Glutamatergic neuron (in vitro differentiated cells): Measurements from ENCODE around the gene SIPA1. TPM values are rescaled to one million over a fixed set of nuclear protein-coding genes. Genes with fewer than 3 reads are reported as not detected.

Source experiments
- DNase-seq: peaks from one replicate; pipeline ENCODE4 v3.0.0; 2022
- H3K27ac Mint-ChIP-seq: one replicate; pipeline ENCODE4 v1.8.0; 2020; ENCODE audit warnings: mild to moderate bottlenecking, mixed read lengths, inconsistent platforms; ENCODE audit not compliant: unreplicated experiment
- H3K27me3 Mint-ChIP-seq: one replicate; pipeline ENCODE4 v1.8.0; 2020; ENCODE audit warnings: mild to moderate bottlenecking, moderate library complexity, mixed read lengths, inconsistent platforms; ENCODE audit not compliant: unreplicated experiment
- H3K36me3 Mint-ChIP-seq: one replicate; pipeline ENCODE4 v1.8.0; 2020; ENCODE audit warnings: mild to moderate bottlenecking, mixed read lengths, inconsistent platforms; ENCODE audit not compliant: unreplicated experiment
- H3K4me1 Mint-ChIP-seq: one replicate; pipeline ENCODE4 v1.8.0; 2020; ENCODE audit warnings: mild to moderate bottlenecking, low read depth, mixed read lengths, inconsistent platforms; ENCODE audit not compliant: unreplicated experiment
- H3K4me3 Mint-ChIP-seq: one replicate; pipeline ENCODE4 v1.8.0; 2020; ENCODE audit warnings: mild to moderate bottlenecking, mixed read lengths, inconsistent platforms; ENCODE audit not compliant: unreplicated experiment
- H3K9me3 Mint-ChIP-seq: one replicate; pipeline ENCODE4 v1.8.0; 2020; ENCODE audit warnings: mild to moderate bottlenecking, moderate library complexity, mixed read lengths, inconsistent platforms; ENCODE audit not compliant: unreplicated experiment
- total RNA-seq: library from RNA; stranded (reverse); fragmentation: NEBNext Ultra II Directional; extraction: Animal tissue kit (Norgen Biotek cat#: 25700); gene quantifications from one replicate; pipeline ENCODE4 v1.2.1, GENCODE V29; 2021; ENCODE audit not compliant: unreplicated experiment
- TF ChIP-seq, protein P1 (sequence below): fragments of 200-600 bp; sonication (generic); IDR thresholded peaks from one replicate; pipeline ENCODE4 v1.5.0; 2021; ENCODE audit not compliant: partially characterized antibody, unreplicated experiment

The SIPA1 gene
- total RNA-seq, 1 donor from 2014 or later, result 21.4 TPM

DNA sequence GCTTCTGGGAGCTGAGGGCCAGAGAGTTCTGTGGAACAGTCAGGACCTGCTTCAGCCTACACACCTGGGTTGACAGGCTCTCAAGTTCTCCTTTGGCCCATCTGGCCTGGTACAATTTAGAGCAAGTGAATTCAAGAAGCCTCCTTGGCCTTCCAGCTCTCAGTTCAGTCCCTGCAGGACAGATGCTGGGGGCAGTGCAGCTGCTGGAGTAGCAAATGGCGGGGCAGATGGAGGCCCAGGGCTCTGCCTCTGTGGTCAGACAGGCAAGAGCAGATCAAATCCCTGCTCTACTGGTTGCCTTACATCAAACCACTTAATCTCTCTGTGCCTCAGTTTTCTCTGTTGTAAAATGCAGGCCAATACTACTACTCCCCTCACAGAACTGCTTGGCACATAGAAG is 33.6 kb upstream of the SIPA1 start:
- peak; percentile 60 for DNase-seq
- Mint-ChIP-seq H3K4me1 (peaks cover 25% of the 10 kb centered on the region), H3K4me3 (peak overlapping the region; percentile 62), H3K9me3 (no peaks in the 10 kb centered on the region), H3K27me3 (peaks cover 10% of the 10 kb centered on the region), H3K36me3 (no peaks in the 10 kb centered on the region), H3K27ac (peak overlapping the region; percentile 88)
- TF ChIP-seq, protein P1, sequence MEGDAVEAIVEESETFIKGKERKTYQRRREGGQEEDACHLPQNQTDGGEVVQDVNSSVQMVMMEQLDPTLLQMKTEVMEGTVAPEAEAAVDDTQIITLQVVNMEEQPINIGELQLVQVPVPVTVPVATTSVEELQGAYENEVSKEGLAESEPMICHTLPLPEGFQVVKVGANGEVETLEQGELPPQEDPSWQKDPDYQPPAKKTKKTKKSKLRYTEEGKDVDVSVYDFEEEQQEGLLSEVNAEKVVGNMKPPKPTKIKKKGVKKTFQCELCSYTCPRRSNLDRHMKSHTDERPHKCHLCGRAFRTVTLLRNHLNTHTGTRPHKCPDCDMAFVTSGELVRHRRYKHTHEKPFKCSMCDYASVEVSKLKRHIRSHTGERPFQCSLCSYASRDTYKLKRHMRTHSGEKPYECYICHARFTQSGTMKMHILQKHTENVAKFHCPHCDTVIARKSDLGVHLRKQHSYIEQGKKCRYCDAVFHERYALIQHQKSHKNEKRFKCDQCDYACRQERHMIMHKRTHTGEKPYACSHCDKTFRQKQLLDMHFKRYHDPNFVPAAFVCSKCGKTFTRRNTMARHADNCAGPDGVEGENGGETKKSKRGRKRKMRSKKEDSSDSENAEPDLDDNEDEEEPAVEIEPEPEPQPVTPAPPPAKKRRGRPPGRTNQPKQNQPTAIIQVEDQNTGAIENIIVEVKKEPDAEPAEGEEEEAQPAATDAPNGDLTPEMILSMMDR, result no peak

DNA sequence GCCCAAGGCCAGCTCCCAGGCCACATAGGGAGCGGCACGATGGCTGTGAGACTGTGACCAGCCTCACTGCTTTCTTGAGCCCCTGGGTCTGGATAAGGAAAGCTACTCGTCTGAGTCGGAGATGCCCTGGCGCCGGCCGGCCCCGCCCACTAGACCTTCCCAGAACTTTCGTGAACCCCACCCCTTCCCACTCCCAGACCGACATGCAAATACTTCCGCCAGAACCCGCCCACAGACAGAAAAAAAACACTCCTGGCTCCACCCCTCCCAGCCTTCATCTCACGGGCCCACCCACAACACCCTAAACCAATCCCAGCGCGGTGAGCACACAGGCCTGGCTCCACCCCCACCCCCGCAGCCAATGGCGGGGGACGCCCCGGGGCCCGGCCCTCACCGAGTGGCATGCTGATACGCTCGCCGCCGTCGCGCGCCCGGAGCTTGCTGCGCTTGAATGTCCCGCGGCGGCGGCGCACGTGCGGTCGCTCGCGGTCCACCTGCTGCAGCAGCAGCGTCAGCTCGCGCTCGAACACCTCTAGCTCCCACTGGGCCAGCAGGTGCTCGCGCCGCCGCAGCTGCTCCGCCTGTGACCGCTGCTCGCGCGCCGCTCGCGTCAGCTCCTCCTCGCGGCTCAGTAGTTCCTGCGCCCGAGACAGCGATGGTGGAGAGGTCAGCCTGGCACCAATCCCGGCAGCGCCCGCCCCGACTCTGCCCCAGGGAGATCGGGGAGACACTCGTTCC is 30.9 kb upstream of the SIPA1 start:
- TF ChIP-seq, protein P1, result no peak
- H3K27ac Mint-ChIP-seq, result no peak overlapping the region

DNA sequence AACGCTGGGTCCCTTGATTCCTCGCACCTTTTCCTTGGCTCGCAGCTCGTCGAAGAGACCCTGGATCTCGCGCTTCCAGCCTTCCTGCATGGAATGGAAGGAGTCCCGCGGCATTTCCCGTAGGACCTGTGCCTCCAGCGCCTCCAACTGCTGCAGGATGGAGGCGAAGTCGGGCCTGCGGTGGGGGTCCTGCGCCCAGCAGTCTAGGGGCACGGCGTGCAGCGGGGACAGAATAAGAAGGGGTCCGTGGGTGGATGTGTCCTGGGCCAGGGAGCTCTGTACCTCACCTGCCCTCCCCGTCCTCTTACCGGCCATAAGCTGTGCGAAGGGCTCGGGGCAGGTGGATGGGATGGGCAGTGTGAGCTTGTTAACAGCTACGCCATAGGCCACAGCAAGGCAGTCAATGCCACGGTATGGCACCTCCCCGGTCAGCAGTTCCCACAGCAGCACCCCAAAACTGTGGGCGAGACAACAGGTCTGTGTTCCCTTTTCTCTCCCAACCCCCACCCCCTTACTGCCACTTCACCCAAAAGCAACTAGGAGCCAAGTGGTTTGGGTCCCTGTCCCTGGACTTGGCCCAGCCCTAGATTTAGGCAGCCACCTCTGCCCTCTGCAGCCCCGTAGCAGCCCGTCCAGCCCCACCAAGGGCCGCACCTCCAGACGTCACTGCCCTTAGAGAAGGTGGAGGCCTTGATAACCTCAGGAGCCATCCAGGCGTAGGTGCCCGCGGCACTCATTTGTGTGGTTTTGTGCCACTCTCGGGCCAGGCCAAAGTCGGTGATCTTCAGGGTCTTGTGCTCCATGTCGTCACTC is 30.1 kb upstream of the SIPA1 start:
- Mint-ChIP-seq H3K36me3 (no peaks in the 10 kb centered on the region), H3K27ac (no peak overlapping the region)

More for the DNA sequence above, 30.9 kb upstream of the SIPA1 start:
- Mint-ChIP-seq H3K9me3 (peaks cover 4% of the 10 kb centered on the region), H3K4me3 (peak overlapping the region; percentile 75), H3K27me3 (peaks cover 8% of the 10 kb centered on the region), H3K4me1 (peaks cover 34% of the 10 kb centered on the region), H3K36me3 (no peaks in the 10 kb centered on the region)
- DNase-seq, result peak; percentile 94

DNA sequence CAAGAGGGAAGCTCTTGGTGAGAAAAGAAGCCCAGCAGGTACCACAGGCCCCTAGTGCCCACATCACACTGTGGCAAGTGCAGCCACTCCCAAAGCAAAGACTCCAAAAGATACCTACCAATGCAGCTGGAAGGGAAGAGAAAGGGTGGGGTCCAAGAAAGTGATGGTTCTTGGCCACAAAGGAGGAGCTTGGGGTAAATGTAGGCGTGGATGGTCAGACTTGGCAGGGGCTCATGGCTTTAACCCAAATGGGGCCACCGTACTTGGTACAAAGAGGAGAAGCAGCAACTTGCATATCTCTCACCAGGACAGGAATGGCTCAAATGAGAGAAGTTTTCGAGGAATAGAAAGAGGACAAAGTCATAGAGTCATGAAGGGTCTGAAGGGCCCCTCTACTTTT is 28.7 kb upstream of the SIPA1 start:
- Mint-ChIP-seq H3K36me3 (no peaks in the 10 kb centered on the region), H3K27ac (peak overlapping the region; percentile 5), H3K4me3 (no peak overlapping the region), H3K4me1 (peaks cover 27% of the 10 kb centered on the region), H3K9me3 (peaks cover 7% of the 10 kb centered on the region), H3K27me3 (peaks cover 10% of the 10 kb centered on the region)
- no peak for DNase-seq
- TF ChIP-seq, protein P1, result no peak

More for the DNA sequence above, 30.1 kb upstream of the SIPA1 start:
- TF ChIP-seq, protein P1, result no peak
- H3K4me1 Mint-ChIP-seq, result peaks cover 38% of the 10 kb centered on the region
- H3K27me3 Mint-ChIP-seq, result peaks cover 11% of the 10 kb centered on the region
- peaks cover 7% of the 10 kb centered on the region for H3K9me3 Mint-ChIP-seq
- DNase-seq, result no peak
- H3K4me3 Mint-ChIP-seq, result peak overlapping the region; percentile 71
